ENCODE measurements around the gene SMAP2. TPM values are rescaled to one million over a fixed set of nuclear protein-coding genes. Genes with fewer than 3 reads are reported as not detected.

The SMAP2 gene
- total RNA-seq, 1 experiment from 2014 or later, result 8.2 TPM

DNA sequence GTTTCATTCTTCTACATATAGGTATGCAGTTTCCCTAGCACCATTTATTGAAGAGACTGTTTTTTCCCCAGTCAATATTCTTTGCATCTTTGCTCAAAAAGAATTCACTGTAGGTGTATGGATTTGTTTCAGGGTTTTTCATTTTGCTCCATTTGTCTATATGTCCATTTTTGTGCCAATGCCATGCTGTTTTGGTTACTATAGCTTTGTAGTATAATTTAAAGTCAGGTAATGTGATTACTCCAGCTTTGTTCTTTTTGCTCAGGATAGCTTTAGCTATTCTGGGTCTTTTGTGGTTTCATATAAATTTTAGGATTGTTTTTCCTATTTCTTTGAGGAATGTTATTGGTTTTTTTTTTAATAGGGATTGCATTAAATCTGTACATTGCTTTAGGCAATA is 15.9 kb upstream of the SMAP2 start:
- Histone ChIP-seq H2BK120ac (ENCODE audit: low read depth, low read length, poor library complexity, severe bottlenecking) (no peak overlapping the region), H3K18ac (ENCODE audit: insufficient read length, low read depth, low read length) (no peak overlapping the region), H3K4me1 (ENCODE audit: insufficient read depth, low read length) (no peaks in the 10 kb centered on the region), H2AFZ (ENCODE audit: low read length) (no peak overlapping the region), H3K9ac (ENCODE audit: extremely low read depth, insufficient read length, low read length) (no peak overlapping the region), H3K4me2 (ENCODE audit: insufficient read depth, insufficient read length, low read length) (no peak overlapping the region), H3K27me3 (ENCODE audit: insufficient read depth, low read length) (no peaks in the 10 kb centered on the region), H2BK12ac (ENCODE audit: insufficient read length, low read depth, low read length) (no peak overlapping the region), H3K23ac (ENCODE audit: insufficient read length, low read depth, low read length) (no peak overlapping the region), H2BK15ac (ENCODE audit: low read depth, low read length) (no peak overlapping the region), H2BK20ac (ENCODE audit: low read depth, low read length, poor library complexity, severe bottlenecking) (no peak overlapping the region), H3T11ph (ENCODE audit: low read length) (no peak overlapping the region), H3K23me2 (ENCODE audit: insufficient read length, low read depth, low read length, poor library complexity, severe bottlenecking) (no peaks in the 10 kb centered on the region), H3K27ac (ENCODE audit: insufficient read length, low read depth, low read length) (no peak overlapping the region), H3K9me3 (ENCODE audit: control insufficient read depth, low read depth, low read length) (no peaks in the 10 kb centered on the region), H3K14ac (ENCODE audit: insufficient read depth, low read length) (no peak overlapping the region), H3K79me2 (ENCODE audit: insufficient read depth, low read length) (no peaks in the 10 kb centered on the region), H4K20me1 (ENCODE audit: control insufficient read depth, insufficient read depth, insufficient read length) (no peaks in the 10 kb centered on the region), H4K8ac (replicated peaks; ENCODE audit: insufficient read length, low read depth, low read length) (no peak overlapping the region), H3K4ac (ENCODE audit: low read depth, low read length) (no peak overlapping the region), H2BK5ac (ENCODE audit: insufficient read length, low read length) (no peak overlapping the region), H4K91ac (ENCODE audit: insufficient read length, low read depth, low read length) (no peak overlapping the region), H3K79me1 (ENCODE audit: insufficient read depth, low read depth, low read length, poor library complexity, severe bottlenecking) (no peaks in the 10 kb centered on the region), H4K5ac (ENCODE audit: insufficient read length, low read depth, low read length) (no peak overlapping the region), H2AK5ac (ENCODE audit: insufficient read length, low read length) (no peak overlapping the region), H3K56ac (ENCODE audit: insufficient read length, low read depth, low read length) (no peak overlapping the region)
- H3K36me3 Mint-ChIP-seq (ENCODE audit: insufficient read depth in 1 of 3, low read depth in 3 of 3), result no peaks in the 10 kb centered on the region
- TF ChIP-seq, protein P1, sequence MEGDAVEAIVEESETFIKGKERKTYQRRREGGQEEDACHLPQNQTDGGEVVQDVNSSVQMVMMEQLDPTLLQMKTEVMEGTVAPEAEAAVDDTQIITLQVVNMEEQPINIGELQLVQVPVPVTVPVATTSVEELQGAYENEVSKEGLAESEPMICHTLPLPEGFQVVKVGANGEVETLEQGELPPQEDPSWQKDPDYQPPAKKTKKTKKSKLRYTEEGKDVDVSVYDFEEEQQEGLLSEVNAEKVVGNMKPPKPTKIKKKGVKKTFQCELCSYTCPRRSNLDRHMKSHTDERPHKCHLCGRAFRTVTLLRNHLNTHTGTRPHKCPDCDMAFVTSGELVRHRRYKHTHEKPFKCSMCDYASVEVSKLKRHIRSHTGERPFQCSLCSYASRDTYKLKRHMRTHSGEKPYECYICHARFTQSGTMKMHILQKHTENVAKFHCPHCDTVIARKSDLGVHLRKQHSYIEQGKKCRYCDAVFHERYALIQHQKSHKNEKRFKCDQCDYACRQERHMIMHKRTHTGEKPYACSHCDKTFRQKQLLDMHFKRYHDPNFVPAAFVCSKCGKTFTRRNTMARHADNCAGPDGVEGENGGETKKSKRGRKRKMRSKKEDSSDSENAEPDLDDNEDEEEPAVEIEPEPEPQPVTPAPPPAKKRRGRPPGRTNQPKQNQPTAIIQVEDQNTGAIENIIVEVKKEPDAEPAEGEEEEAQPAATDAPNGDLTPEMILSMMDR (conservative IDR thresholded peaks at IDR 0.05), result no peak
- DNase-seq, result no peak
- no peak overlapping the region for H3K4me3 Mint-ChIP-seq
- peaks cover 23 to 26% of the 10 kb centered on the region in 2 experiments for H3K9me3 Mint-ChIP-seq
- peaks cover 3% of the 10 kb centered on the region; the same call in 1 of the 2 replicates for H3K27me3 Mint-ChIP-seq (ENCODE audit: low read depth)
- H3K4me1 Mint-ChIP-seq, result peaks cover 0 to 2% of the 10 kb centered on the region in 2 experiments; a peak in 2 of 4 replicates
- no peak overlapping the region for H3K27ac Mint-ChIP-seq

All from H9 (cell line).